Activated CD4-positive, alpha-beta memory T cell treated with anti-CD3 and anti-CD28 coated beads for 36 hours (primary cell): Measurements from ENCODE around the gene TRIM47. TPM values are rescaled to one million over a fixed set of nuclear protein-coding genes. Genes with fewer than 3 reads are reported as not detected.

ENCODE experiments used
- CTCF ChIA-PET: fragments of 350-600 bp; sonication (Branson Sonifier 250); formaldehyde crosslinking; loops from one replicate; lab custom pipeline; 2021; ENCODE audit warnings: antibody characterized with exemption, inconsistent platforms; lab: Charles Lee
- POLR2A ChIA-PET: fragments of 350-600 bp; sonication (Branson Sonifier 250); formaldehyde crosslinking; loops from one replicate; lab custom pipeline; 2021; ENCODE audit warnings: antibody characterized with exemption; lab: Charles Lee
- DNase-seq: peaks from one replicate; pipeline ENCODE4 v3.0.0-alpha.2; 2020
- H3K27ac Mint-ChIP-seq: one replicate; pipeline ENCODE4 v1.8.0; 2021; ENCODE audit warnings: mixed read lengths
- H3K27me3 Mint-ChIP-seq: one replicate; pipeline ENCODE4 v1.8.0; 2021; ENCODE audit warnings: mixed read lengths
- H3K36me3 Mint-ChIP-seq: one replicate; pipeline ENCODE4 v1.8.0; 2021; ENCODE audit warnings: mixed read lengths
- H3K4me1 Mint-ChIP-seq: one replicate; pipeline ENCODE4 v1.8.0; 2021; ENCODE audit warnings: low read depth, mixed read lengths
- H3K4me3 Mint-ChIP-seq: one replicate; pipeline ENCODE4 v1.8.0; 2021; ENCODE audit warnings: mild to moderate bottlenecking, mixed read lengths
- H3K9me3 Mint-ChIP-seq: one replicate; pipeline ENCODE4 v1.8.0; 2021; ENCODE audit warnings: mixed read lengths
- intact Hi-C: fragments of 100-400 bp; cut with micrococcal nuclease; formaldehyde crosslinking; loops from one replicate; pipeline ENCODE4 v1.15.1; 2023
- total RNA-seq, 2 experiments: library from RNA; stranded (reverse); gene quantifications; one replicate each; pipeline ENCODE4 v1.2.3, GENCODE V29; 2021

The TRIM47 gene
- total RNA-seq, 2 experiments from 2014 or later, result 18.5 to 19.5 TPM

GRCh38 chr17:75917917-75918445 lies 39.6 kb upstream of the TRIM47 start:
- Mint-ChIP-seq H3K27ac (no peak overlapping the region), H3K4me3 (no peak overlapping the region), H3K27me3 (no peaks in the 10 kb centered on the region), H3K4me1 (no peaks in the 10 kb centered on the region), H3K9me3 (no peaks in the 10 kb centered on the region), H3K36me3 (peaks cover 8% of the 10 kb centered on the region)
- intact Hi-C loops, result no loop called here
- DNase-seq, result no peak
- POLR2A ChIA-PET, result no interaction called here
- CTCF ChIA-PET, result interaction anchor here (0.9 to 1.2 kb wide), 2 partner anchors 13 to 87 kb away, joined by 3 read pairs; partner anchors contain the start of gene MRPL38

- H3K27ac Mint-ChIP-seq, result no peak overlapping the region
- no peaks in the 10 kb centered on the region for H3K4me1 Mint-ChIP-seq
- no peaks in the 10 kb centered on the region for H3K9me3 Mint-ChIP-seq
- CTCF ChIA-PET, result interaction anchor here (0.8 to 1.2 kb wide), 3 partner anchors 12 to 88 kb away, joined by 3 to 4 read pairs (median 3); partner anchors contain the start of genes CDK3 and MRPL38
- POLR2A ChIA-PET, result no interaction called here
- no peak overlapping the region for H3K4me3 Mint-ChIP-seq
- intact Hi-C loops, result no loop called here
- peaks cover 8% of the 10 kb centered on the region for H3K36me3 Mint-ChIP-seq
- no peak for DNase-seq
- no peaks in the 10 kb centered on the region for H3K27me3 Mint-ChIP-seq
Measured at GRCh38 chr17:75917141-75917916, 38.9 kb upstream of the TRIM47 start.

DNA sequence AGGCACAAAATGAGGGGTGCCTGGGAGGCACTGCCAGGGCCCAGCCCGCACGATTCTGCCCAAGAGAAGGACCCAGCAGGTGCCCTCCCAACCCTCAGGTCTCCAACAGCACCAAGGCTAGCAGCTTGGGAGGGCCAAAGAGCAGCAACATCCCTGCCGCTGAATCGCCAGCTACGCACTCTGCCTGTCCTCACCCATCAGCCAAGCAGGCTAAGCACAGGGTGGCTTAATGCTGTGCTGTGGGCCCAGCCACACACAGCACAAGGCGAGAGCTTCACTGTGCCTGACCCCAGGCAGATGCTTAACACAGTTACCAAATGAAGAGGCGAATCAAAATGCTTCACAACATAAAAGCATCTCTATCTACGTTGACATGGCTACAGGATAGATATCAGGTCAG lies 36.9 kb upstream of the TRIM47 start:
- DNase-seq, result no peak
- Mint-ChIP-seq H3K9me3 (no peaks in the 10 kb centered on the region), H3K36me3 (peaks cover 8% of the 10 kb centered on the region), H3K27ac (no peak overlapping the region), H3K27me3 (no peaks in the 10 kb centered on the region), H3K4me3 (no peak overlapping the region), H3K4me1 (no peaks in the 10 kb centered on the region)
- CTCF ChIA-PET, result interaction anchor here (0.9 to 1.2 kb wide), 3 partner anchors 10 to 99 kb away, joined by 3 to 4 read pairs (median 4); no protein-coding TSS in a partner anchor
- intact Hi-C loops, result no loop called here
- POLR2A ChIA-PET, result no interaction called here

DNA sequence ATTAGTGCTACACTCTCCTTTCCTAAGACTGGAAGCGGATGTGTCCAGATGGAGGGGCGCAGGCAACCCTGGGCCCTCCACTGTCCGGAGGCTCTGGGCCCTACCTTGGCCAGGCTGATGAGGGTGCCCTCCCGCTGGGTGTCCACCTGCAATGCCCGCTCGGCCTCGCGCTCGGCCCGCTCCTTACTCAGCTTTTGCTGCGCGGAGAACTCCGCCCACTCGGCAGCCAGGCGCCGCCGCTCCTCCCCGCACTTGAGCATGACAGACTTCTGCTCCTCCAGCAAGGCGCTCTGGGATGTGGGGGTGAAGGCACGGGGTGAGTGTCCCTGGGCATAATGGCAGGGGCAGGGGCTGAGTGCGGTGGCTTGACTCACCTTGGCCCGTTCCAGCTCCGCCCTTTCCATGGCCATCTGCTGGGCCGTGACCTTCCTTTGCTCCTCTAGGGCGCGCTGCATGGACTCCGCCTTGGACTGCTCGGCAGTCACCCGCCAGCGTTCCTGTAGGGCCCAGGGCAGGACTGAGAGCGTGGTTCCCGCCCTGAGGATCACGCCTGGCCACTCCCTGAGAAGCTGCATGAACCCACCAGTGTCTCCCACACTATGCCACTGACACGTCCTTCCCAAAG lies 36.4 kb upstream of the TRIM47 start:
- no peaks in the 10 kb centered on the region for H3K4me1 Mint-ChIP-seq
- peaks cover 8% of the 10 kb centered on the region for H3K36me3 Mint-ChIP-seq
- no peaks in the 10 kb centered on the region for H3K27me3 Mint-ChIP-seq
- no peak for DNase-seq
- POLR2A ChIA-PET, result no interaction called here
- intact Hi-C loops, result no loop called here
- CTCF ChIA-PET, result interaction anchor here (0.9 to 1.2 kb wide), 2 partner anchors 9 to 13 kb away, joined by 3 to 4 read pairs; no protein-coding TSS in a partner anchor
- H3K27ac Mint-ChIP-seq, result no peak overlapping the region
- H3K4me3 Mint-ChIP-seq, result no peak overlapping the region
- H3K9me3 Mint-ChIP-seq, result no peaks in the 10 kb centered on the region

GRCh38 chr17:75913537-75914210 lies 35.3 kb upstream of the TRIM47 start:
- DNase-seq, result no peak
- ChIA-PET CTCF (interaction anchor here (0.6 kb wide), 1 partner anchor 209 kb away, joined by 3 read pairs; no protein-coding TSS in a partner anchor), POLR2A (no interaction called here)
- Mint-ChIP-seq H3K36me3 (peaks cover 5% of the 10 kb centered on the region), H3K4me3 (no peak overlapping the region), H3K4me1 (no peaks in the 10 kb centered on the region), H3K9me3 (no peaks in the 10 kb centered on the region), H3K27ac (no peak overlapping the region), H3K27me3 (no peaks in the 10 kb centered on the region)
- intact Hi-C loops, result no loop called here

- Mint-ChIP-seq H3K4me3 (no peak overlapping the region), H3K36me3 (peaks cover 5% of the 10 kb centered on the region), H3K27ac (no peak overlapping the region), H3K9me3 (no peaks in the 10 kb centered on the region), H3K4me1 (peaks cover 4% of the 10 kb centered on the region), H3K27me3 (no peaks in the 10 kb centered on the region)
- intact Hi-C loops, result no loop called here
- CTCF ChIA-PET, result interaction anchor here (0.9 to 3.0 kb wide), 4 partner anchors 94 to 369 kb away, joined by 3 to 11 read pairs (median 9); no protein-coding TSS in a partner anchor
- no peak for DNase-seq
- POLR2A ChIA-PET, result no interaction called here
Measured at GRCh38 chr17:75910699-75911098, 32.3 kb upstream of the TRIM47 start.

DNA sequence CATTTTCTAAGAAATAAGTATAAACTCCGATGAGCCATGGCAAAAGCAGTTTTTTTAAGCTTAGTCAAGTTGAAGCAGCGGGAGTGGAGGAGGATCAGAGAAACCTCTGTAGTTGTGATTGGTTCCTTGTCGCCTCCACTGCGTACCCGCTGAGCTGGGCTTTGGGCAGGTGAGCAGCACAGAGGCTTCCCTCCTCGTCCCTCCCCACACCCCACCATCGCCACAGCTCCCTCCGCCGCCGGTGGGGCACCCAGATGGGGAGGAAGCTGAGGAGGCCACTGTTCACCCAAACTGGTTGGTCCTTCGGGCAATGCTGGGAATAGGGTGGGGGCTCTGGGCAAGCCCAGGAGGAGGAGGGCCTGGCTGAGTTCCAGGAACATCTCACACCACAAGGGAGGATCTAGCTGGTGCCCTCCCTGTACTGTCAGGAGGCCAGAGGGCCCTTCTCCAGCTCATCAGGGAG lies 31.5 kb upstream of the TRIM47 start:
- intact Hi-C loops, result loop anchor here (10.0 kb wide), 1 partner anchor 365 kb away; no protein-coding TSS in a partner anchor

GRCh38 chr17:75909051-75909811 lies 30.9 kb upstream of the TRIM47 start:
- intact Hi-C loops, result loop anchor here (10.0 kb wide), 1 partner anchor 366 kb away; no protein-coding TSS in a partner anchor
- Mint-ChIP-seq H3K27me3 (no peaks in the 10 kb centered on the region), H3K9me3 (no peaks in the 10 kb centered on the region), H3K27ac (no peak overlapping the region), H3K4me3 (no peak overlapping the region), H3K36me3 (peaks cover 3% of the 10 kb centered on the region), H3K4me1 (peaks cover 7% of the 10 kb centered on the region)
- POLR2A ChIA-PET, result interaction anchor here (0.6 kb wide), 1 partner anchor 188 kb away, joined by 3 read pairs; no protein-coding TSS in a partner anchor
- no peak for DNase-seq
- CTCF ChIA-PET, result interaction anchor here (1.3 to 3.0 kb wide), 5 partner anchors 48 to 370 kb away, joined by 4 to 11 read pairs (median 7); partner anchors contain the start of gene CDK3

More for the DNA sequence above, 31.5 kb upstream of the TRIM47 start:
- Mint-ChIP-seq H3K9me3 (no peaks in the 10 kb centered on the region), H3K27me3 (no peaks in the 10 kb centered on the region), H3K27ac (no peak overlapping the region), H3K36me3 (peaks cover 5% of the 10 kb centered on the region), H3K4me3 (no peak overlapping the region), H3K4me1 (peaks cover 7% of the 10 kb centered on the region)
- POLR2A ChIA-PET, result interaction anchor here (0.6 kb wide), 1 partner anchor 188 kb away, joined by 3 read pairs; no protein-coding TSS in a partner anchor
- CTCF ChIA-PET, result interaction anchor here (1.3 to 3.0 kb wide), 4 partner anchors 91 to 370 kb away, joined by 6 to 11 read pairs (median 9); partner anchors contain the start of gene CDK3
- DNase-seq, result no peak

DNA sequence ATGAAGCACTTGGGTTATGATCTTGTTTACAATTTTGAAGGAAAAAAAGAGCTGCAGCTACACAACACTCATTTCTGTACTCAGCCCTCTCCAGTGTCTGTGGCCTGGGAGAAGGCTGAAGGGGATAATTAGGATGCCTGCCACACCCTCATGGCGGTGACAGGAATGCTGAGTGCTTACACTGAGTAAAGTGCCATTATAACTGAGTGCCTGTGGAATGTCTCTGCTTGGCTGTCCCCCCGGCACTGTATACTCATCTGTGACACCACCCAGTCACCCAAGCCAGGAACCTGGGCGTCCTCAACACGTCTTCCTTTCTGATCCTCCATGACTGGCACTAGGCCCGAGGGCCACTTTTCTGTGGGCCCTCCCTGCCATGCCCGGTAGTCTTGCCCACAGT lies 29.8 kb upstream of the TRIM47 start:
- intact Hi-C loops, result loop anchor here (10.0 kb wide), 1 partner anchor 367 kb away; no protein-coding TSS in a partner anchor
- H3K36me3 Mint-ChIP-seq, result peaks cover 2% of the 10 kb centered on the region
- H3K4me3 Mint-ChIP-seq, result no peak overlapping the region
- DNase-seq, result no peak
- POLR2A ChIA-PET, result interaction anchor here (1.1 kb wide), 1 partner anchor 50 kb away, joined by 3 read pairs; no protein-coding TSS in a partner anchor
- no peaks in the 10 kb centered on the region for H3K9me3 Mint-ChIP-seq
- CTCF ChIA-PET, result interaction anchor here (1.4 to 4.6 kb wide), 4 partner anchors 47 to 371 kb away, joined by 4 to 24 read pairs (median 9); no protein-coding TSS in a partner anchor
- no peaks in the 10 kb centered on the region for H3K27me3 Mint-ChIP-seq
- peaks cover 14% of the 10 kb centered on the region for H3K4me1 Mint-ChIP-seq
- H3K27ac Mint-ChIP-seq, result no peak overlapping the region

GRCh38 chr17:75906143-75906884 lies 27.9 kb upstream of the TRIM47 start:
- no peak for DNase-seq
- Mint-ChIP-seq H3K4me1 (peaks cover 17% of the 10 kb centered on the region), H3K27me3 (no peaks in the 10 kb centered on the region), H3K27ac (peak overlapping the region; percentile 38), H3K9me3 (no peaks in the 10 kb centered on the region), H3K4me3 (peak overlapping the region; percentile 29), H3K36me3 (peaks cover 6% of the 10 kb centered on the region)
- CTCF ChIA-PET, result interaction anchor here (0.6 to 4.6 kb wide), 23 partner anchors 8 to 324 kb away, joined by 3 to 24 read pairs (median 4); partner anchors contain the start of genes ACOX1, CDK3, FBF1 and TEN1
- intact Hi-C loops, result loop anchor here (10.0 kb wide), 1 partner anchor 368 kb away; no protein-coding TSS in a partner anchor
- POLR2A ChIA-PET, result interaction anchor here (0.6 to 2.6 kb wide), 3 partner anchors 10 to 641 kb away, joined by 4 to 10 read pairs (median 4); partner anchors contain the start of gene TRIM65
